CD8-positive, alpha-beta memory T cell (primary cell): ENCODE data around the gene MBD4. TPM values are rescaled to one million over a fixed set of nuclear protein-coding genes. Genes with fewer than 3 reads are reported as not detected.

ENCODE experiments used
- CTCF ChIA-PET: fragments of 350-600 bp; sonication (Branson Sonifier 250); formaldehyde crosslinking; loops from one replicate; lab custom pipeline; 2021; ENCODE audit warnings: antibody characterized with exemption; lab: Charles Lee
- POLR2A ChIA-PET: fragments of 350-600 bp; sonication (Branson Sonifier 250); formaldehyde crosslinking; loops from one replicate; lab custom pipeline; 2021; ENCODE audit warnings: antibody characterized with exemption; lab: Charles Lee
- DNase-seq, 5 donors: peaks; one replicate each; pipeline versions ENCODE4 v3.0.0 to v3.0.0-alpha.2; 2020 to 2022; ENCODE audit warnings: mixed read lengths in 1 of 5
- H3K27ac ChIP-seq: one replicate; pipeline ENCODE4 v1.7.0; 2013; ENCODE audit warnings: low read depth, mild to moderate bottlenecking, low read length, moderate library complexity
- H3K27me3 ChIP-seq: 2 replicates; pipeline ENCODE4 v1.7.0; 2013; ENCODE audit warnings: low read length, mild to moderate bottlenecking; ENCODE audit not compliant: insufficient read depth, poor library complexity, severe bottlenecking
- H3K36me3 ChIP-seq: 2 replicates; pipeline ENCODE4 v1.7.0; 2013; ENCODE audit warnings: mild to moderate bottlenecking, low read length, moderate library complexity; ENCODE audit not compliant: insufficient read depth
- H3K4me1 ChIP-seq: 2 replicates; pipeline ENCODE4 v1.7.0; 2013; ENCODE audit warnings: mild to moderate bottlenecking, low read length, moderate library complexity; ENCODE audit not compliant: insufficient read depth
- H3K4me3 ChIP-seq: 2 replicates; pipeline ENCODE4 v1.7.0; 2013; ENCODE audit warnings: mild to moderate bottlenecking, low read length
- H3K9me3 ChIP-seq: 2 replicates; pipeline ENCODE4 v1.7.0; 2013; ENCODE audit warnings: mild to moderate bottlenecking, low read length
- H3K27ac Mint-ChIP-seq, 8 donors: one replicate each; pipeline ENCODE4 v1.8.0; 2020 to 2021; ENCODE audit warnings: mixed read lengths in 8 of 8, mild to moderate bottlenecking in 6 of 8, inconsistent platforms in 3 of 8, moderate library complexity in 3 of 8
- H3K27me3 Mint-ChIP-seq, 2 donors: one replicate each; pipeline ENCODE4 v1.8.0; 2020 to 2021; ENCODE audit warnings: mixed read lengths in 2 of 2, mild to moderate bottlenecking in 1 of 2, moderate library complexity in 1 of 2
- H3K36me3 Mint-ChIP-seq, 3 donors: one replicate each; pipeline ENCODE4 v1.8.0; 2020 to 2021; ENCODE audit warnings: mixed read lengths in 3 of 3, inconsistent platforms in 1 of 3, mild to moderate bottlenecking in 1 of 3
- H3K4me1 Mint-ChIP-seq, 3 donors: one replicate each; pipeline ENCODE4 v1.8.0; 2020 to 2021; ENCODE audit warnings: mixed read lengths in 3 of 3, inconsistent platforms in 1 of 3, mild to moderate bottlenecking in 1 of 3
- H3K4me3 Mint-ChIP-seq, 7 donors: one replicate each; pipeline ENCODE4 v1.8.0; 2020 to 2021; ENCODE audit warnings: mixed read lengths in 7 of 7, mild to moderate bottlenecking in 6 of 7, moderate library complexity in 4 of 7, inconsistent platforms in 2 of 7
- H3K9me3 Mint-ChIP-seq, 5 donors: one replicate each; pipeline ENCODE4 v1.8.0; 2020 to 2022; ENCODE audit warnings: mixed read lengths in 5 of 5, mild to moderate bottlenecking in 3 of 5, moderate library complexity in 2 of 5, inconsistent platforms in 1 of 5
- polyA plus RNA-seq: library from polyadenylated mRNA; unstranded; fragments of 300-500 nt; fragmentation: Illumina TruSeq; gene quantifications from one replicate; pipeline ENCODE4 v1.2.3, GENCODE V29; 2021
- total RNA-seq, 2 experiments: library from RNA; stranded (reverse); gene quantifications; one replicate each; pipeline ENCODE4 v1.2.3, GENCODE V29; 2021

Gene MBD4
- total and polyA plus RNA-seq, 3 experiments from 2014 or later: 33.2 to 48.1 (median 48.0) TPM

DNA sequence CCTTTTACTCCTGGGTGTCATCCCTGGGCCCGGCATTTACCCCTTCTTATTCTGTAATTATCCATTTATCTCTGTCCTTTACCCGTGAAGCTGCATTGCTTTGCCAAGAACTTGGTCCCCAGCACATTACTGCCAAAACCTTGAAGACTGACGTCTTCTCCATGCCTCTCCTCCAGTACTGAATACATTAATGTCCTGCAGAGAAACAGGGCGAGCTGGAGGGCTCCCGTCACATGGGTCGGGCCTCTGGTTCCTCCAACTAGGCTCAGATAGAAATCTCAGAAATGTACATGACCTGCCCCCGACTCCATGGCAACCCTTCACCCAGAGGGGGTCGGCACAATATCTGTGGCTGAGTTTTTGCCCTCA, 11.8 kb downstream of the MBD4 start:
- peaks cover 0 to 37% (median 10%) of the 10 kb centered on the region in 3 donors for H3K36me3 Mint-ChIP-seq
- POLR2A ChIA-PET: interaction anchor here (2.5 kb wide), 1 partner anchor 11 kb away, joined by 15 read pairs; the partner anchor contains the start of genes IFT122 and MBD4
- DNase-seq: no peak
- Histone ChIP-seq H3K36me3 (peaks cover 14% of the 10 kb centered on the region), H3K4me1 (peaks cover 7% of the 10 kb centered on the region), H3K9me3 (no peaks in the 10 kb centered on the region), H3K27me3 (no peaks in the 10 kb centered on the region), H3K4me3 (peak overlapping the region; percentile 71), H3K27ac (no peak overlapping the region)
- H3K27me3 Mint-ChIP-seq: no peaks in the 10 kb centered on the region
- CTCF ChIA-PET: interaction anchor here (0.7 to 1.4 kb wide), 5 partner anchors 11 to 569 kb away, joined by 3 to 7 read pairs (median 3); a partner anchor contains a TSS
- peak overlapping the region in 6 of 7 donors; percentile 83 to 88 (median 85) for H3K4me3 Mint-ChIP-seq
- H3K4me1 Mint-ChIP-seq: peaks cover 15 to 26% (median 17%) of the 10 kb centered on the region in 3 donors
- no peaks in the 10 kb centered on the region for H3K9me3 Mint-ChIP-seq
- peak overlapping the region in 6 of 8 donors; percentile 25 to 86 (median 58) for H3K27ac Mint-ChIP-seq

DNA sequence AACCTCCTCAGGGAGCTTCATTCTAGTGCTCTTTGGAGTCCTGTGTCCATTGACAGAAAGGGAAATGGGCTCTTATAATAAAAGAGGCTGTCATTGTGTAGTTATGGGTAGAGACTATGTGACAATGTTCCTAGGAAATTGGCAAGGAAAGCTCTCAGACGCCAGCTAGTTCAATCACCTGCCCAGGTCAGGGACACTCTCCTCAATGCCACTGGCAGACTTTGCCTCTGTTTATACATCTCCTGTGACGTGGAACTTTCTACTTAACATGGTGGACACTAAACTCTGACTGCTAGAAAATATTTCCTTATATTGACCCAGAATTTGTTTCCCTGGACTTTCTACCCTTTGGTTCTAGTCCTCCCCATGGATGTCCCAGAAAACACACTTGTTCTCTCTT, 14.1 kb downstream of the MBD4 start:
- Histone ChIP-seq H3K9me3 (no peaks in the 10 kb centered on the region), H3K4me3 (no peak overlapping the region), H3K27me3 (no peaks in the 10 kb centered on the region), H3K4me1 (peaks cover 7% of the 10 kb centered on the region), H3K27ac (no peak overlapping the region), H3K36me3 (no peaks in the 10 kb centered on the region)
- H3K4me1 Mint-ChIP-seq: peaks cover 15 to 26% (median 17%) of the 10 kb centered on the region in 3 donors
- no peak for DNase-seq
- peaks cover 0 to 13% (median 1%) of the 10 kb centered on the region in 3 donors for H3K36me3 Mint-ChIP-seq
- no peaks in the 10 kb centered on the region for H3K27me3 Mint-ChIP-seq
- H3K9me3 Mint-ChIP-seq: no peaks in the 10 kb centered on the region
- H3K4me3 Mint-ChIP-seq: no peak overlapping the region
- ChIA-PET POLR2A (interaction anchor here (1.1 kb wide), 1 partner anchor 25 kb away, joined by 3 read pairs; no protein-coding TSS in a partner anchor), CTCF (interaction anchor here (1.2 kb wide), 1 partner anchor 671 kb away, joined by 3 read pairs; no protein-coding TSS in a partner anchor)
- H3K27ac Mint-ChIP-seq: no peak overlapping the region

DNA sequence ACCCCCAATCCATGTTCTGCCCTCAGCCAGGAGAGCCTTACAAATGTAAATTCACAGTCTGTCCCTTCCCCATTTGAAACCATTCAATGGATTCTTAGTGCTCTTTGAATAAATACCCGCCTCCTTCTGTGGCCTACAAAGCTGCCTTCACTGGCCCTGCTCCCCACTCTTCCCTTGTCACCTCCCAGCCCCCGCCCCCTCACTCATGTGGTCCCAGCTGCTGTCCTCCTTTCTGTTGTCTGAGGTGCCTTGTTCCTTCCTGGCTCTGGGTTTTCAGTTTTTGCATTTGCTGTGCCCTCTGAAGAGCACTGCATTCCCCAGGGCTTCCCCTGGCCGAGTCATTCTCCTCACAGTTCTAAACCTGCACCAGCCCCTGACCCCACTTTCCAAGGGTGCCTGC, 14.5 kb downstream of the MBD4 start:
- no peaks in the 10 kb centered on the region for H3K27me3 Mint-ChIP-seq
- H3K36me3 ChIP-seq: no peaks in the 10 kb centered on the region
- peaks cover 0 to 9% (median 1%) of the 10 kb centered on the region in 3 donors for H3K36me3 Mint-ChIP-seq
- no peaks in the 10 kb centered on the region for H3K27me3 ChIP-seq
- H3K4me3 Mint-ChIP-seq: no peak overlapping the region
- H3K4me1 Mint-ChIP-seq: peaks cover 15 to 26% (median 17%) of the 10 kb centered on the region in 3 donors
- ChIA-PET POLR2A (no interaction called here), CTCF (interaction anchor here (1.2 kb wide), 1 partner anchor 671 kb away, joined by 3 read pairs; no protein-coding TSS in a partner anchor)
- no peak overlapping the region for H3K27ac Mint-ChIP-seq
- H3K4me3 ChIP-seq: no peak overlapping the region
- no peak for DNase-seq
- no peaks in the 10 kb centered on the region for H3K9me3 ChIP-seq
- no peaks in the 10 kb centered on the region for H3K9me3 Mint-ChIP-seq
- peaks cover 7% of the 10 kb centered on the region for H3K4me1 ChIP-seq
- no peak overlapping the region for H3K27ac ChIP-seq

DNA sequence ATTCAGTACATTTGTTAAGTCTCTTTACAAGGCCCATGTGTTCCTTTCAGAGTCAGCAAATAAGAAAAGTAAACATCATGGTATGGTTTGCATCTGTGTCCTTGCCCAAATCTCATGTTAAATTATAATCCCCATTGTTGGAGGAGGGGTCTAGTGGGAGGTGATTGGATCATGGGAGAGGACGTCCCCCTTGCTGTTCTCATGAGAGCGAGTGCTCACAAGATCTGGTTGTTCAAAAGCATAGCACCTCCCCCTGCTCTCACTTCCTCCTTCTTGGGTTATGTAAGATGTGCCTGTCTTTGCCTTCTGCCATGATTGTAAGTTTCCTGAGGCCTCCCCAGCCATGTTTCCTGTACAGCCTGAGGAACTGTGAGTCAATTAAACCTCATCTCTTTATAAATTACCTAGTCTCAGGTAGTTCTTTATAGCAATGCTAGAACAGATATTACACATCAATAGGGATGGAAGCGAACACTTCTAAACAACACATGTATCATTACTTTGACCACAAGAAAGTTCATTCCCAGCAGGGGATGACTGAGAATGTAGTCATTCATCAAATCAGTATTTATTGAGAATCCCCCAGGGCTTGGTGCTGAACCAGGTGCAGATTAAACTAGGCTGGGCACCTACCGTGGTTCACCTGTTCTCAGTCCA, 15.4 kb downstream of the MBD4 start:
- H3K4me3 Mint-ChIP-seq: no peak overlapping the region
- ChIA-PET POLR2A (no interaction called here), CTCF (no interaction called here)
- Histone ChIP-seq H3K36me3 (no peaks in the 10 kb centered on the region), H3K4me1 (peaks cover 7% of the 10 kb centered on the region), H3K9me3 (no peaks in the 10 kb centered on the region), H3K4me3 (no peak overlapping the region), H3K27ac (no peak overlapping the region), H3K27me3 (no peaks in the 10 kb centered on the region)
- H3K9me3 Mint-ChIP-seq: no peaks in the 10 kb centered on the region
- H3K4me1 Mint-ChIP-seq: peaks cover 13 to 18% (median 15%) of the 10 kb centered on the region in 3 donors
- no peak overlapping the region for H3K27ac Mint-ChIP-seq
- peaks cover 0 to 4% (median 1%) of the 10 kb centered on the region in 3 donors for H3K36me3 Mint-ChIP-seq
- no peak for DNase-seq
- no peaks in the 10 kb centered on the region for H3K27me3 Mint-ChIP-seq

DNA sequence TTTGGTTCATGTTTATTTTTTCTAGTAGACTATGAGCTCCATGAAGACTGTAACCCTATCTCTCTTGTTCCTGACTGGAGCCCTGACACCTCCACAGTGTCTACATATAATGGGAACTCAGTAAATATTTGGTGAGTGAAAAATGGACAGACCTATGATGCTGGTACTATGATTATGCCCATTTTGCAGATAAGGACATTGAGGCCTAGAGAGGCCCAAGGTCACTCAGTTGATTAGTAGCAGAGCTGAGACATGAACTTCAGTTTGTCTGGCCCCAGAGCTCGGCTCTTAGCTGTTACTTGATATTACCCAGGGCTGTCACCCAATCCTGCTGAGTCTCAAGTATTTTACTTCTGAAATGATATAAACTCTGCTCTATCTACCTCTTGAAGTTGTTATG, 16.9 kb downstream of the MBD4 start:
- ChIA-PET POLR2A (no interaction called here), CTCF (no interaction called here)
- no peaks in the 10 kb centered on the region for H3K9me3 Mint-ChIP-seq
- Histone ChIP-seq H3K4me1 (peaks cover 3% of the 10 kb centered on the region), H3K4me3 (no peak overlapping the region), H3K36me3 (no peaks in the 10 kb centered on the region), H3K9me3 (no peaks in the 10 kb centered on the region), H3K27ac (no peak overlapping the region), H3K27me3 (no peaks in the 10 kb centered on the region)
- H3K27me3 Mint-ChIP-seq: no peaks in the 10 kb centered on the region
- no peak overlapping the region for H3K4me3 Mint-ChIP-seq
- no peak overlapping the region for H3K27ac Mint-ChIP-seq
- DNase-seq: no peak
- H3K4me1 Mint-ChIP-seq: peaks cover 3 to 4% (median 4%) of the 10 kb centered on the region in 3 donors
- peaks cover 0 to 1% (median 0%) of the 10 kb centered on the region in 3 donors for H3K36me3 Mint-ChIP-seq

DNA sequence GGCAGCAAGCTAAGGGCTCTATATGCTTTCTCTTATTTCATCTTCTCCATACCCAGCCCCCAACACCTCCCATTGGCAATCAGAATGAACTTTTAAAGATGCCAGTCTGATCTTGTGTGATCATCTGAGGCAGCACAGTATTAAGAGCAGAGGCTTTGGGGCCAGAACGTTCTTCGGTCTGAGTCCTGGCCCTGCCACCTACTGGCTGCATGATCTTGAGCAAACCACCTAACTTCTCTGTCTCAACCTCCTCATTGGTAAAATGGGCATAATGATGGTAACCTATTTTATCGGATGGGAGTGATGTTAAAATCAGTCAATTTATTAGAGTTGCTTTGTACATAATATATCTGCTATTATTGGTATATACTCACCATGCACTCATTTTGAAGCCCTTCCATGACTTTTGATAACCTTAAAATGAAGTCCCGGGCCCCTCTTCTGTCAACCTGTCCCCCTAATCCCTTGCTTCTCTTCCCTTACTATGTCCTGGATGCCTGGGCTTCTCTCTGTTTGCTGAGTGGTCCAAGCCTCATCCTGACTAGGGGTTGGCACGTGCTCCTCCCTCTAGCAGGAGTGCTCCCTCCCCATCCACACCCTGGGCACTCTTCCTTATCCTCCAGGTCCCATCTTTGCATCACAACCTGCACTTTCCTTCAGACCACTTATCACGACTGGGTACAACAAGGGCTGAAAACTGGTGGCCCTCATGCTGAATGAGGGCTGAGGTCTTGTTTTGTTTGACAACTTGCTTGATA, 17.6 kb downstream of the MBD4 start:
- H3K36me3 Mint-ChIP-seq: peaks cover 0 to 1% (median 0%) of the 10 kb centered on the region in 3 donors
- H3K27ac Mint-ChIP-seq: no peak overlapping the region
- H3K27me3 Mint-ChIP-seq: no peaks in the 10 kb centered on the region

DNA sequence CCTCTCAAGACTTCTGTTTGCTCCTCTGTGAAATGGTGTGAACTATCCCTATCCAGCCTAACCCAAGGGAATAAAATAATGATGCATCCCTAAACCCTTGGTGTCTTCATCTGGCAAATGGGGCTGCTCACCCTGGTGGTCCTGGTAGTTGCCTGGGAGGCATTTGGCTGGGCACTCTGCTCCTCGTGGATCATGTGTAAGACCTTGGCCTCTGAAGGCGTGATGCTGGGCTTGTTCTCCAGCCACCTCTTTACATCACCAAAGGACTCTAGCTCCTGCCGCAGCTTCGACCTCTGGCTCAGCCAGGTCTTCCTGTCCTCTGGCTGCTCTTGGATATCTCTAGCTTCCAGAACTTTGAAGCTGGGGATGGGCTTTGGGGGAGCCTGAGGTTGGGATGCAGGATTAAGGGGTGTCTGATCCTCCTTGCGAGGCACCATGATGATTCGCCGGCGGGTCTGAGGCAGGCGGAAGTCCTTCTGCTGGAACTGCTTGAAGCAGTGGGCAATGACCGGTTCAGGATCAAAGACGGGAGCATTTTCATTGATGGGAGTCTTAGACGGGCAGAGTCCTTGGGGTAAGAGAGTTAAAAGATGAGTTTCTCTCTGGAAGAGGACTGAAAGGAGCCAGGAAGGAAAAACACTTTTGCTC, 18.4 kb downstream of the MBD4 start:
- Mint-ChIP-seq H3K9me3 (no peaks in the 10 kb centered on the region), H3K27ac (no peak overlapping the region), H3K4me3 (no peak overlapping the region)

More for the DNA sequence above, 17.6 kb downstream of the MBD4 start:
- Histone ChIP-seq H3K9me3 (no peaks in the 10 kb centered on the region), H3K36me3 (no peaks in the 10 kb centered on the region), H3K27ac (no peak overlapping the region), H3K27me3 (no peaks in the 10 kb centered on the region), H3K4me1 (no peaks in the 10 kb centered on the region), H3K4me3 (no peak overlapping the region)
- DNase-seq: no peak
- no peaks in the 10 kb centered on the region for H3K4me1 Mint-ChIP-seq
- CTCF ChIA-PET: no interaction called here
- no peaks in the 10 kb centered on the region for H3K9me3 Mint-ChIP-seq
- POLR2A ChIA-PET: no interaction called here
- H3K4me3 Mint-ChIP-seq: no peak overlapping the region

More for the DNA sequence above, 18.4 kb downstream of the MBD4 start:
- CTCF ChIA-PET: no interaction called here
- Histone ChIP-seq H3K4me3 (no peak overlapping the region), H3K36me3 (no peaks in the 10 kb centered on the region), H3K27ac (no peak overlapping the region), H3K9me3 (no peaks in the 10 kb centered on the region), H3K27me3 (no peaks in the 10 kb centered on the region), H3K4me1 (no peaks in the 10 kb centered on the region)
- Mint-ChIP-seq H3K36me3 (peaks cover 0 to 1% (median 0%) of the 10 kb centered on the region in 3 donors), H3K4me1 (no peaks in the 10 kb centered on the region), H3K27me3 (no peaks in the 10 kb centered on the region)
- POLR2A ChIA-PET: no interaction called here
- DNase-seq: no peak
